SU-DHL-6 (cell line): ENCODE results near the gene HOTAIR.

Source experiments
- H2AFZ ChIP-seq: fragments of 200-600 bp; sonication (generic); 2 replicates; pipeline ENCODE4 v1.6.1; 2014; ENCODE audit warnings: low read depth, mild to moderate bottlenecking, moderate library complexity, mixed read lengths, antibody characterized with exemption, low read length; ENCODE audit not compliant: severe bottlenecking
- H3F3A ChIP-seq: fragments of 200-600 bp; shearing (Covaris generic); 2 replicates; pipeline ENCODE4 v1.6.0; 2016; ENCODE audit warnings: antibody characterized with exemption, mild to moderate bottlenecking; ENCODE audit not compliant: insufficient read depth
- H3K27ac ChIP-seq: fragments of 200-600 bp; sonication (generic); 2 replicates; pipeline ENCODE4 v1.5.1; 2016; ENCODE audit warnings: low read depth, mild to moderate bottlenecking, low read length, moderate library complexity, mixed read lengths
- H3K27me3 ChIP-seq: fragments of 200-600 bp; sonication (generic), shearing (Covaris generic); 2 replicates; pipeline ENCODE4 v1.6.0; 2014; ENCODE audit warnings: mild to moderate bottlenecking, low read length
- H3K36me3 ChIP-seq: fragments of 200-600 bp; sonication (generic); 2 replicates; pipeline ENCODE4 v1.6.1; 2014; ENCODE audit warnings: mild to moderate bottlenecking, low read length, mixed read lengths
- H3K4me2 ChIP-seq: fragments of 300-600, 200-600 bp; shearing (Covaris generic), sonication (generic); 2 replicates; pipeline ENCODE4 v1.6.0; 2014; ENCODE audit warnings: low read length, low read depth, mild to moderate bottlenecking; ENCODE audit not compliant: poor library complexity, severe bottlenecking
- H3K4me3 ChIP-seq: fragments of 200-600 bp; sonication (generic); 2 replicates; pipeline ENCODE4 v1.5.1; 2014; ENCODE audit warnings: antibody characterized with exemption, low read length, mild to moderate bottlenecking, mixed read lengths; ENCODE audit not compliant: insufficient read depth, poor library complexity, severe bottlenecking
- H3K79me2 ChIP-seq: fragments of 200-600 bp; sonication (generic); 2 replicates; pipeline ENCODE4 v1.6.1; 2014; ENCODE audit warnings: mild to moderate bottlenecking, low read length, moderate library complexity; ENCODE audit not compliant: insufficient read depth
- H3K9ac ChIP-seq: fragments of 200-600 bp; sonication (generic); 2 replicates; pipeline ENCODE4 v1.7.0; 2014; ENCODE audit warnings: mild to moderate bottlenecking, low read length
- H3K9me2 ChIP-seq: fragments of 200-600 bp; sonication (generic); replicated peaks from 2 replicates; pipeline ENCODE4 v1.6.1; 2014; ENCODE audit warnings: low read length; ENCODE audit not compliant: insufficient read depth
- H3K9me3 ChIP-seq: fragments of 200-600 bp; sonication (generic); 2 replicates; pipeline ENCODE4 v1.6.1; 2014; ENCODE audit warnings: low read length, mixed read lengths; ENCODE audit not compliant: insufficient read depth
- H4K20me1 ChIP-seq: fragments of 200-600 bp; sonication (generic); 2 replicates; pipeline ENCODE4 v1.6.1; 2014; ENCODE audit warnings: low read depth, mild to moderate bottlenecking, antibody characterized with exemption, low read length, moderate library complexity, mixed read lengths
- EZH2phosphoT487 ChIP-seq: fragments of 200-600 bp; sonication (generic), shearing (Covaris generic); conservative IDR thresholded peaks from 2 replicates; pipeline ENCODE4 v1.6.1; 2018; ENCODE audit warnings: mild to moderate bottlenecking, antibody characterized with exemption, low read length, moderate library complexity, mixed read lengths
- TF ChIP-seq, protein P1 (sequence below): fragments of 200-600 bp; sonication (generic); IDR thresholded peaks from one replicate; pipeline ENCODE4 v1.5.1; 2017; ENCODE audit warnings: antibody characterized with exemption, mild to moderate bottlenecking, low read length, moderate library complexity; ENCODE audit not compliant: insufficient read depth, poor library complexity, severe bottlenecking

The HOTAIR gene

DNA sequence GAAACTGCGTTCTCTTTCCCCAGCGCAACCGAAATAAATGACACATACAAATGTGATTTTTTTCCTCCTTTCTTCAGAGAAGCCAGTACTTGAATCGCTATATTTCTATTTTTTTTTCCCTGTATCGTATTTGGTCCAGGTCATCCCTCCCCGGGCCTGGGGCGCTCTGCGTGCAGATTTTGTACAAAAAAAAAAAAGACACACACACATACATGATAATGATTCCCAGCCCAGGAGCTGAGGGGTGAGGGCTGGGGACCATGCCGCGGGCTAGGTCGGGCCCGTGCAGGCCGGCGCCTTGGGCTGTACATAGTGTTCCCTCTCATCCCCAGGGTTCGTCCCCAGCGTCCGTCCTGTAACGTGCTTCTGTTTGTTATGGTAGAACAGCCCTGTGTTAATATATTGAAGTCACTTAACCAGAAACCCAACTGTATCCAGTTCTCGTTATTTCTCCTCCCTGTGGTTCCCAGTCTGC is 28.2 kb upstream of the HOTAIR start:
- no peak overlapping the region for H3K4me2 ChIP-seq
- no peaks in the 10 kb centered on the region for H3K79me2 ChIP-seq
- no peak overlapping the region for H3K4me3 ChIP-seq
- TF ChIP-seq EZH2phosphoT487, result no peak
- TF ChIP-seq, protein P1, sequence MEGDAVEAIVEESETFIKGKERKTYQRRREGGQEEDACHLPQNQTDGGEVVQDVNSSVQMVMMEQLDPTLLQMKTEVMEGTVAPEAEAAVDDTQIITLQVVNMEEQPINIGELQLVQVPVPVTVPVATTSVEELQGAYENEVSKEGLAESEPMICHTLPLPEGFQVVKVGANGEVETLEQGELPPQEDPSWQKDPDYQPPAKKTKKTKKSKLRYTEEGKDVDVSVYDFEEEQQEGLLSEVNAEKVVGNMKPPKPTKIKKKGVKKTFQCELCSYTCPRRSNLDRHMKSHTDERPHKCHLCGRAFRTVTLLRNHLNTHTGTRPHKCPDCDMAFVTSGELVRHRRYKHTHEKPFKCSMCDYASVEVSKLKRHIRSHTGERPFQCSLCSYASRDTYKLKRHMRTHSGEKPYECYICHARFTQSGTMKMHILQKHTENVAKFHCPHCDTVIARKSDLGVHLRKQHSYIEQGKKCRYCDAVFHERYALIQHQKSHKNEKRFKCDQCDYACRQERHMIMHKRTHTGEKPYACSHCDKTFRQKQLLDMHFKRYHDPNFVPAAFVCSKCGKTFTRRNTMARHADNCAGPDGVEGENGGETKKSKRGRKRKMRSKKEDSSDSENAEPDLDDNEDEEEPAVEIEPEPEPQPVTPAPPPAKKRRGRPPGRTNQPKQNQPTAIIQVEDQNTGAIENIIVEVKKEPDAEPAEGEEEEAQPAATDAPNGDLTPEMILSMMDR, result no peak
- H3K9me3 ChIP-seq, result no peaks in the 10 kb centered on the region
- no peaks in the 10 kb centered on the region for H3K27me3 ChIP-seq
- no peak overlapping the region for H3K27ac ChIP-seq
- no peak overlapping the region for H2AFZ ChIP-seq
- no peaks in the 10 kb centered on the region for H3K9me2 ChIP-seq
- H3K9ac ChIP-seq, result no peak overlapping the region
- H3F3A ChIP-seq, result no peaks in the 10 kb centered on the region
- H3K36me3 ChIP-seq, result no peaks in the 10 kb centered on the region
- no peaks in the 10 kb centered on the region for H4K20me1 ChIP-seq

GRCh38 chr12:54002278-54002914 is 27.6 kb upstream of the HOTAIR start:
- Histone ChIP-seq H3F3A (no peaks in the 10 kb centered on the region), H3K36me3 (no peaks in the 10 kb centered on the region), H3K9ac (no peak overlapping the region), H3K4me3 (no peak overlapping the region), H3K27me3 (no peaks in the 10 kb centered on the region), H2AFZ (no peak overlapping the region), H3K4me2 (no peak overlapping the region), H3K9me2 (no peaks in the 10 kb centered on the region), H4K20me1 (no peaks in the 10 kb centered on the region), H3K27ac (no peak overlapping the region), H3K79me2 (no peaks in the 10 kb centered on the region), H3K9me3 (no peaks in the 10 kb centered on the region)
- TF ChIP-seq, protein P1, result no peak
- no peak for TF ChIP-seq EZH2phosphoT487

DNA sequence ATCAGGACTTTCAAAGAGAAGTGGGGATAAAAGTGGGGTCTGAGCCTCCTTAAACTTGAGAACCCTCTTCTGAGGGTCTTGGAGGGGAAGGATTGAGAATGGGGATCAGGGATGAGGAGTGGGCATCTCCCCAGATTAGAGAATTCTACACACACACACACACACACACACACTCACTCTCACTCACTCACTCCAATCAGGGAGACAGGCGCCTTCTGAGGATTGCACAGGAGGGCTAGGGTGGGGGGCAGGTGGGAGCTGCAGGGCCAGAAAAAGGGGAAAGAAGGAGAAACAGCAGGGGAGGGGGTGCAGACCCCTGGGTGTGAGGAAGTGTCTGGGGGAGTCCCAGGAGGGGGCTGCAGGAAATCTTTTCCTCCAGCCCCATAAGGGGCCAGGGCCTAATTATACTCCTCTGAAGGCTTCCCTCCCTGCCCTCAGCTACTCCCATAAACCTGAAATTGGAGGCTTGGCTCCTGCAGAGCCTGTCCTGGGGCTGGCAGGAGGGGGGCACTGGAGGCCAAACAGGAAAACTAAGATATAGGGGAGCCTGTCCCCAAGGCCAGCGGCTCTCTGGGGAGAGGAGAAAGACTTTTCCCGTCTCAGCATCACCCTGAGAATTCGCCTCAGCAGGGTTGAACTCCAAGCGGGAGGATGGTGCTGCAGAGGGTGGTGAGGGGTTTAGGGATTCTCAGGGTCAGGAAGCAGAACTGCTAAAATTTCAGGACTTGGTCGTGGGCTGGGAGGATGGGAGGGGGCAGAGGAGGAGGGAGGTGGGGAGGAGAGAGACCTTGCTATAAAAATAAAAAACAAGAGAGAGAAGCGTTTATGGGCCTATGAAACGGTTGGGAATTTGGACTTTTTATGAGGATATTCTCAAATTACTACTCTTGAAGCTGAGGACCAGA is 26.8 kb upstream of the HOTAIR start:
- H2AFZ ChIP-seq, result no peak overlapping the region
- no peak overlapping the region for H3K27ac ChIP-seq
- no peak overlapping the region for H3K4me3 ChIP-seq
- no peaks in the 10 kb centered on the region for H3K36me3 ChIP-seq
- H3K4me2 ChIP-seq, result no peak overlapping the region
- H3K9me2 ChIP-seq, result no peaks in the 10 kb centered on the region
- no peaks in the 10 kb centered on the region for H3K9me3 ChIP-seq
- no peaks in the 10 kb centered on the region for H3K27me3 ChIP-seq
- no peaks in the 10 kb centered on the region for H3F3A ChIP-seq
- H4K20me1 ChIP-seq, result no peaks in the 10 kb centered on the region
- TF ChIP-seq EZH2phosphoT487, result no peak
- TF ChIP-seq, protein P1, result no peak
- no peak overlapping the region for H3K9ac ChIP-seq
- no peaks in the 10 kb centered on the region for H3K79me2 ChIP-seq
